K562 (cell line): Measurements from ENCODE around the gene IFRD1. TPM values are rescaled to one million over a fixed set of nuclear protein-coding genes. Genes with fewer than 3 reads are reported as not detected.

Source experiments
- BHLHE40 ChIP-seq: IDR thresholded peaks from 2 replicates; pipeline ENCODE4 v1.6.1; 2011; ENCODE audit warnings: low read length, improper control_type of control experiment
- C11orf30 ChIP-seq: fragments of 450-650 bp; IDR thresholded peaks from 2 replicates; pipeline ENCODE4 v1.6.1; 2016; ENCODE audit warnings: low read depth, mild to moderate bottlenecking
- CAMTA2 ChIP-seq: fragments of 250-450 bp; sonication (Bioruptor Pico); conservative IDR thresholded peaks from 2 replicates; pipeline ENCODE4 v1.5.1; 2022
- GTF2E2 ChIP-seq: fragments of 200-800 bp; sonication (Bioruptor generic); IDR thresholded peaks from 2 replicates; pipeline ENCODE4 v1.6.1; 2016; ENCODE audit warnings: missing genetic modification characterization, missing compliant biosample characterization
- HDAC8 ChIP-seq: fragments of 450-650 bp; IDR thresholded peaks from 2 replicates; pipeline ENCODE4 v1.6.1; 2016; ENCODE audit warnings: mild to moderate bottlenecking, missing genetic modification characterization, moderate library complexity, missing compliant biosample characterization
- RBM14 ChIP-seq: fragments of 200-400 bp; formaldehyde crosslinking; IDR thresholded peaks from 2 replicates; pipeline ENCODE4 v1.6.1; 2018; ENCODE audit warnings: low read depth, mild to moderate bottlenecking, low read length, moderate library complexity, borderline replicate concordance; ENCODE audit not compliant: insufficient read depth
- SNIP1 ChIP-seq: fragments of 450-650 bp; IDR thresholded peaks from 2 replicates; pipeline ENCODE4 v1.7.1; 2017; ENCODE audit warnings: low read depth, mild to moderate bottlenecking
- SREBF2 ChIP-seq: sonication (generic); formaldehyde crosslinking; IDR thresholded peaks from 2 replicates; pipeline ENCODE4 v1.4.0; 2020; ENCODE audit warnings: mild to moderate bottlenecking, missing genetic modification reagents
- TEAD1 ChIP-seq, 2 experiments: fragments of 450-650 bp in 1 of 2; sonication (generic) in 1 of 2; formaldehyde crosslinking; IDR thresholded peaks; 2 replicates each; pipeline versions ENCODE4 v1.4.0 to v1.8.0; 2020 to 2022; ENCODE audit warnings: mild to moderate bottlenecking in 2 of 2, missing genetic modification reagents in 1 of 2
- ZBED1 ChIP-seq: IDR thresholded peaks from 2 replicates; pipeline ENCODE4 v1.6.1; 2014
- polyA plus RNA-seq, 8 experiments: library from polyadenylated mRNA; depleted of rRNA in 4 of 8; stranded (reverse) in 5 of 8; unstranded in 3 of 8; fragments of >200 nt; fragmentation: Nextera tagmentation in 2 of 8; fragmentation: Illumina TruSeq in 1 of 8; extraction: Ambion mirVana in 2 of 8; extraction: Trizol in 1 of 8; gene quantifications; 2 replicates each; pipeline versions ENCODE4 v1.2.1 to v1.2.3, GENCODE V29; 2011 to 2014; ENCODE audit warnings: inconsistent platforms in 1 of 8, missing spikeins in 1 of 8
- total RNA-seq, 7 experiments: library from RNA; depleted of rRNA in 6 of 7; stranded (reverse); fragments of >200 nt in 6 of 7; fragmentation: Illumina TruSeq in 2 of 7; extraction: Trizol in 2 of 7; gene quantifications; 2 replicates each; pipeline versions ENCODE4 v1.2.1 to v1.2.3, GENCODE V29; 2011 to 2021; ENCODE audit warnings: low replicate concordance in 1 of 7
- TF ChIP-seq, protein P1 (sequence below): conservative IDR thresholded peaks from 2 replicates; pipeline ENCODE4 v1.6.1; 2011; ENCODE audit warnings: low read depth, mild to moderate bottlenecking, low read length; ENCODE audit not compliant: control insufficient read depth
- TF ChIP-seq, protein P2 (sequence below): fragments of 250-450 bp; sonication (Bioruptor Pico); IDR thresholded peaks from 2 replicates; pipeline ENCODE4 v1.5.0; 2021; ENCODE audit warnings: mild to moderate bottlenecking, moderate library complexity
- TF ChIP-seq, protein P3 (sequence below), 2 experiments: fragments of 200-800 bp in 1 of 2; sonication (Bioruptor generic) in 1 of 2; sonication (generic) in 1 of 2; formaldehyde crosslinking in 1 of 2; IDR thresholded peaks in 1 of 2; conservative IDR thresholded peaks in 1 of 2; 2 replicates each; pipeline versions ENCODE4 v1.5.0 to v1.6.1; 2016 to 2020; ENCODE audit warnings: missing compliant biosample characterization in 1 of 2, missing genetic modification characterization in 1 of 2, missing genetic modification reagents in 1 of 2
- TF ChIP-seq, protein P4 (sequence below): fragments of 450-650 bp; formaldehyde crosslinking; IDR thresholded peaks from 2 replicates; pipeline ENCODE4 v1.4.0; 2022; ENCODE audit warnings: missing genetic modification characterization

Gene IFRD1
- total and polyA plus RNA-seq, 9 of the 15 experiments (the other 6 are each of a cell fraction or from before 2014, with no cell fraction given) = 27.6 to 81.8 (median 68.1) TPM

DNA sequence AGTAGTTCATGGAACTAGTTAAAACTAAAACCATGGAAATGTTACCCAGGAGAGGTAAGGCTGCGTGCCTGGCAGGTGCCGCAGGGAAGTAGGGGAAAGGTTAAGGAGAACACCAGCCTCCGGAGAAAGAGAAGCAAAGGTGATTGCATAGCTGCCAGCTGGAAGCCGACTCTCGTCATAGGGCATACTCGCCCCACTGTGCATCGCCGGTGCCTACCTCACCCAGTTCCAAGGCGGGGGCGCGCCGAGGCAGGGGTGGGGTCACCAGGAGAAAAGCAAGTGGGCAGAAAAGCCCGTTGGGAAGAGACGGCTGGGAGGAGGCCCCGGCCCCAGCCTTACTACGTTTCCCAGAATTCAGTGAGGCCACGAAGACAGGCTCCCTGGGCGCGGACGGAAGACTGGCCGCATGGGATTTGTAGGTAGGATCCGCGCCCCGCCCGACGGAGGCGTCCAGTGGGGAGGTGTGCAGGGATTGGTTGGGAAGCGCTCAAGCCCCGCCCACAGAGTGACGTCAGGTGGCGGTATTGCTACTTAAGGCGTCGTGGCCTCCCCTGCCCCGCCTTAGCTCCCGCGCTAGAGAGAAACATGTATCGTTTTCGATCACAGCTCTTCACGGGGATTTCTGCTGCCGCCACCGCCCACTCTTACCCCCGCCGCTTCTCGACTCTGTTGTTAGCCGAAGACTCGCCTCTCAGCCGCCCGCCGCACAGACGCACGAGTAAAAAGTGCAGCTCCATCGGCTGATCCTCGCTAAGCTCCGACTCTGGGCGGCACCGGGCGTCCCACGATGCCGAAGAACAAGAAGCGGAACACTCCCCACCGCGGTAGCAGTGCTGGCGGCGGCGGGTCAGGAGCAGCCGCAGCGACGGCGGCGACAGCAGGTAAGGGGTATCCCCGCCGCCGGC is at the start of gene IFRD1 (continued):
- TF ChIP-seq, protein P1, sequence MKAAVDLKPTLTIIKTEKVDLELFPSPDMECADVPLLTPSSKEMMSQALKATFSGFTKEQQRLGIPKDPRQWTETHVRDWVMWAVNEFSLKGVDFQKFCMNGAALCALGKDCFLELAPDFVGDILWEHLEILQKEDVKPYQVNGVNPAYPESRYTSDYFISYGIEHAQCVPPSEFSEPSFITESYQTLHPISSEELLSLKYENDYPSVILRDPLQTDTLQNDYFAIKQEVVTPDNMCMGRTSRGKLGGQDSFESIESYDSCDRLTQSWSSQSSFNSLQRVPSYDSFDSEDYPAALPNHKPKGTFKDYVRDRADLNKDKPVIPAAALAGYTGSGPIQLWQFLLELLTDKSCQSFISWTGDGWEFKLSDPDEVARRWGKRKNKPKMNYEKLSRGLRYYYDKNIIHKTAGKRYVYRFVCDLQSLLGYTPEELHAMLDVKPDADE = peak; percentile 95; the same call in 1 of the 2 replicates
- TF ChIP-seq BHLHE40 (0 out of 2 replicates have a peak, but pooled peaks have one; percentile 14), C11orf30 (no peak), ZBED1 (no peak), CAMTA2 (CRISPR knock-in tag) (peak; percentile 74; the same call in 1 of the 2 replicates), HDAC8 (no peak), RBM14 (no peak), TEAD1 (CRISPR knock-in tag; IDR thresholded peaks at IDR 0.05) (peak in 1 of 2 experiments; percentile 9; a peak in 1 of 4 replicates), GTF2E2 (tag) (peak; percentile 80; the same call in 1 of the 2 replicates), SREBF2 (CRISPR knock-in tag) (peak; percentile 70; the same call in 1 of the 2 replicates), SNIP1 (no peak)
- TF ChIP-seq, protein P2, sequence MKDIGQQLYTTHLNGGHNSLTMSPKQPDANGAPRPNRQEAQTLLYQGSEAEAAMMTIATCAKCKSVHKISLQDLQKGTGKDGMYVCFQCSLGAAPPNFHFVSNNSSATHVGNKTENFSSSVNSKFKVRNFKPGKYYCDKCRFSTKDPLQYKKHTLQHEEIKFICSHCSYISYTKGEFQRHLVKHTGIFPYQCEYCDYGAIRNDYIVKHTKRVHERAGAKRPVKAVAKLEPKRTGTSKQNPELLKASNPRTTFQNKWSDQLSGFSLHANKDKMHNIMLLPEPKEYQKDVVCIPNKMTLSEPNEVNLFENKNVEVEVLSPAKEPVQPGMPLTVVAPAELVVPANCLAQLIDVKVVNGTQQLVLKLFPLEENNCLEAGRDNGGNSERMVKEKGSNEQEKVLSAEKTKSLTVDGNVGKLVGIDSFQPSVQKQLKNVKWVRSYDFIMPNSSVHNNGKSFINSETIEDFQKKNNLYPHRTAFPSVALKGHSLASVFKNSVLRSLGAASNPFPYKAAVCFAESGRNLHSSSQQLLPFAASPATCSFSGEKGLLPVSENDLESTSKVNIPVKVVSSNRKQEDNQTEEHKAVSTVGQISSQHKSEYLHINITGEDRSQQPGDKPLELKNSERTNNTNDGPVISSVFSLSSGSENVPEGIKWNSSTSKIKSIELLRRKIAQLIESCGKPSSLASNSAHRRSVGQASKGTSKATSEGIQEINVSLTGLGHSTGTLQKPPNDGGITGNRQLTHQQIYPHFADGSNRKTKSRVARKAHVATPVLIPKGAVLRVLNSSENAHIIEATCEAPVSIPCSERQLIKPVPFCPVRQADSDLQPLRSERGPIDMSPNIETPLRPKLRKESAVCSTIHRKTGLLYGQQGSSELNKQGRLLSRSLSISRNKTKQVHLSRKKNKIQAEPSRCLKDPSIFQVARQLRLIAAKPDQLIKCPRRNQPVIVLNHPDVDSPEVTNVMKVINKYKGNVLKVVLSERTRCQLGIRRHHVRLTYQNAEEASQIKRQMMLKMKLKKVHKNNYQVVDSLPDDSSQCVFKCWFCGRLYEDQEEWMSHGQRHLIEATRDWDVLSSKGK (CRISPR knock-in tag) = no peak
- TF ChIP-seq, protein P3, sequence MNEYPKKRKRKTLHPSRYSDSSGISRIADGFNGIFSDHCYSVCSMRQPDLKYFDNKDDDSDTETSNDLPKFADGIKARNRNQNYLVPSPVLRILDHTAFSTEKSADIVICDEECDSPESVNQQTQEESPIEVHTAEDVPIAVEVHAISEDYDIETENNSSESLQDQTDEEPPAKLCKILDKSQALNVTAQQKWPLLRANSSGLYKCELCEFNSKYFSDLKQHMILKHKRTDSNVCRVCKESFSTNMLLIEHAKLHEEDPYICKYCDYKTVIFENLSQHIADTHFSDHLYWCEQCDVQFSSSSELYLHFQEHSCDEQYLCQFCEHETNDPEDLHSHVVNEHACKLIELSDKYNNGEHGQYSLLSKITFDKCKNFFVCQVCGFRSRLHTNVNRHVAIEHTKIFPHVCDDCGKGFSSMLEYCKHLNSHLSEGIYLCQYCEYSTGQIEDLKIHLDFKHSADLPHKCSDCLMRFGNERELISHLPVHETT (CRISPR knock-in tag; conservative IDR thresholded peaks at IDR 0.05 in 1 of 2, IDR thresholded peaks at IDR 0.05 in 1 of 2) = peak in 1 of 2 experiments; percentile 77; a peak in 2 of 4 replicates
- TF ChIP-seq, protein P4, sequence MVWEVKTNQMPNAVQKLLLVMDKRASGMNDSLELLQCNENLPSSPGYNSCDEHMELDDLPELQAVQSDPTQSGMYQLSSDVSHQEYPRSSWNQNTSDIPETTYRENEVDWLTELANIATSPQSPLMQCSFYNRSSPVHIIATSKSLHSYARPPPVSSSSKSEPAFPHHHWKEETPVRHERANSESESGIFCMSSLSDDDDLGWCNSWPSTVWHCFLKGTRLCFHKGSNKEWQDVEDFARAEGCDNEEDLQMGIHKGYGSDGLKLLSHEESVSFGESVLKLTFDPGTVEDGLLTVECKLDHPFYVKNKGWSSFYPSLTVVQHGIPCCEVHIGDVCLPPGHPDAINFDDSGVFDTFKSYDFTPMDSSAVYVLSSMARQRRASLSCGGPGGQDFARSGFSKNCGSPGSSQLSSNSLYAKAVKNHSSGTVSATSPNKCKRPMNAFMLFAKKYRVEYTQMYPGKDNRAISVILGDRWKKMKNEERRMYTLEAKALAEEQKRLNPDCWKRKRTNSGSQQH (CRISPR knock-in tag) = peak; percentile 80
